Bronchial epithelial cell (primary cell): Measurements from ENCODE around the gene AMZ1. TPM values are rescaled to one million over a fixed set of nuclear protein-coding genes. Genes with fewer than 3 reads are reported as not detected.

Experiments
- DNase-seq: peaks from one replicate; pipeline ENCODE4 v3.0.0-alpha.2; 2010; ENCODE audit warnings: low read depth
- FAIRE-seq: peaks from 2 replicates; lab custom pipeline; 2011; peaks lifted over from hg19 to GRCh38; lab: Jason Lieb, UNC
- H3K27me3 ChIP-seq: 2 replicates; pipeline ENCODE4 v1.5.1; 2011; ENCODE audit warnings: low read length; ENCODE audit not compliant: control insufficient read depth, insufficient read depth
- H3K36me3 ChIP-seq: 2 replicates; pipeline ENCODE4 v1.5.1; 2011; ENCODE audit warnings: low read length; ENCODE audit not compliant: control insufficient read depth, insufficient read depth
- H3K4me3 ChIP-seq: 2 replicates; pipeline ENCODE4 v1.5.1; 2011; ENCODE audit warnings: mild to moderate bottlenecking, low read depth, low read length, control low read depth
- total RNA-seq: library from RNA; depleted of rRNA; stranded (reverse); fragments of >200 nt; gene quantifications from 2 replicates; pipeline ENCODE4 v1.2.1, GENCODE V29; 2014
- TF ChIP-seq, protein P1 (sequence below): IDR thresholded peaks from 2 replicates; pipeline ENCODE4 v1.5.1; 2011; ENCODE audit warnings: mild to moderate bottlenecking, moderate library complexity, low read length, control low read depth, inconsistent platforms; ENCODE audit not compliant: insufficient read depth, severe bottlenecking

Gene AMZ1
- total RNA-seq, 1 donor from 2014 or later = not detected

DNA sequence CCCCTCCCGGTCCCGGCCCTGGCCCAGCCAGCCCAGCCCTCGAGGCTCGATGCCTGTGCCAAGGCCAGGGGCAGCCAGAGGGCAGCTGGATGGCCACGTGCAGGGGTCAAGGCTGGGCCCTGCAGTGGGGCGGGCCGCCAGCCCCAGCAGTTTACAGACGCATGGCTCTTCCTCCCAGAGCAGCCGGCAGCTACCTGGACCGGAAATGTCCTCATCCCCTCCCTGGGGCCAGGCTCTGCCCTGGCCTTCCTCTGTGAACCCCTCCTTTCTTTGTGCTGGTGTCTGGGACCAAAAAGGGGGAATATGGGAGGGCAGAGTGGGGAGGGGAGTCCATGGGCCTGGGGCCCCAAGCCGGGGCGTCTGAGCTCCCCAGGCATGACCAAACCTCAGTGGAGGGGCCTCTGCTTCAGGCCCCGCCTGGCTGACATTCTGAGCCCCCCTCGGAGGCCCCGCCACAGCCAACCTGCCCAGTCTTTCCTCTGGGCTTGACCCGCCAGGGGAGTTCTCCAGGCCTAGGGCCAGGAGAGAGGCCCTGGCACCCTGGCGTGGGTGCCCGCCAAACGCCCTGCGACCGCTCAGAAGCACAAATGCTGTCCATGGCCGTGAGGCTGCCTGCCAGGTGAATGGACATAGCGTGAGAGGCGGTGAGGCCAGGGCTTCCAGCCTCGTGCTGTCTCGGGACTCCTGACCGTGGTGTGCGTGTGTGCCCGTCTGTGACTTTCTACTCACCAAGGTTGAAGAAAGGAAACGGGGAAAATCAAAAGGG is 24.7 kb upstream of the AMZ1 start:
- no peak for DNase-seq
- TF ChIP-seq, protein P1, sequence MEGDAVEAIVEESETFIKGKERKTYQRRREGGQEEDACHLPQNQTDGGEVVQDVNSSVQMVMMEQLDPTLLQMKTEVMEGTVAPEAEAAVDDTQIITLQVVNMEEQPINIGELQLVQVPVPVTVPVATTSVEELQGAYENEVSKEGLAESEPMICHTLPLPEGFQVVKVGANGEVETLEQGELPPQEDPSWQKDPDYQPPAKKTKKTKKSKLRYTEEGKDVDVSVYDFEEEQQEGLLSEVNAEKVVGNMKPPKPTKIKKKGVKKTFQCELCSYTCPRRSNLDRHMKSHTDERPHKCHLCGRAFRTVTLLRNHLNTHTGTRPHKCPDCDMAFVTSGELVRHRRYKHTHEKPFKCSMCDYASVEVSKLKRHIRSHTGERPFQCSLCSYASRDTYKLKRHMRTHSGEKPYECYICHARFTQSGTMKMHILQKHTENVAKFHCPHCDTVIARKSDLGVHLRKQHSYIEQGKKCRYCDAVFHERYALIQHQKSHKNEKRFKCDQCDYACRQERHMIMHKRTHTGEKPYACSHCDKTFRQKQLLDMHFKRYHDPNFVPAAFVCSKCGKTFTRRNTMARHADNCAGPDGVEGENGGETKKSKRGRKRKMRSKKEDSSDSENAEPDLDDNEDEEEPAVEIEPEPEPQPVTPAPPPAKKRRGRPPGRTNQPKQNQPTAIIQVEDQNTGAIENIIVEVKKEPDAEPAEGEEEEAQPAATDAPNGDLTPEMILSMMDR = no peak
- Histone ChIP-seq H3K27me3 (no peaks in the 10 kb centered on the region), H3K4me3 (no peak overlapping the region), H3K36me3 (peaks cover 4% of the 10 kb centered on the region)
- FAIRE-seq = no peak

DNA sequence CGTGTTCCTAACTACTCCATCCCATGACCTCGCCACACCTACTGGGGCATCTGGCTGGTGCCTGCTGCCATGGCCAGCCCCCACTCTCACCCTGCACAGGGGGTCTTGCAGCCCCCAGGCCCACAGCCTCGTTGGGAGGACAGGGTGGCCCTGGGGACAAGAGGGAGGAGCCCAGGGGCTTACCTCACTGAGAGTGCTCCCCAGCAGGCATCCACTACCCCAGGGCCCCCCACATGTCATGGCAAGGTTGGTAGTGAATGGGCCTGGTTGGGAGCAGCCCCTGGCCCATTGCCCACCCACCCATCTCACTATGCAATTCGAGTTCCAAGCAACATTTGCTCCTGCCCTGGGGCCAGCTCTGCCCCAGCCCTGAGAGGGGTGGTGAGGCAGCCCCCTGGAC is 24.0 kb upstream of the AMZ1 start:
- Histone ChIP-seq H3K4me3 (no peak overlapping the region), H3K36me3 (peaks cover under 1% of the 10 kb centered on the region), H3K27me3 (no peaks in the 10 kb centered on the region)
- DNase-seq = no peak
- FAIRE-seq = no peak
- TF ChIP-seq, protein P1 = no peak

DNA sequence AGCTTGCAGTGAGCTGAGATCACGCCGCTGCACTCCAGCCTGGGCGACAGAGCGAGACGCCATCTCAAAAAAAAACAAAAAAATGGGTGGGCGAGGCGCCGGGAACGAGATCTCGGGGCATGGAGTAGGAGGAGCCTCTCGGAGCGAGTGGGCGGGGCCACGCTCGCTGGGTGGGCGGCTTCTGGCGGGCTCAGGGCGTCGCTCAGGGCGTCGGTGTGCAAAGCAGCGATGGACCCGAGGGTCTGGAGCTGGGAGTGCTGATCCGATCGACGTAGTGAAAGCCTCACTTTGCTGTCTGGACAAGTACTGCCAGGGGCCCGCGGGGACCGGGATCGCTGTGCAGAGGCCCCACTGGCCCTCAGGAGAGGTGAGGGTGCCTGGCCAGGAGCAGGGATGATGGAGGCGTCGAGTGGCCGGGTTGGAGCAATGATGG is 22.6 kb upstream of the AMZ1 start:
- TF ChIP-seq, protein P1 = no peak
- FAIRE-seq (no peak), DNase-seq (no peak)
- Histone ChIP-seq H3K36me3 (no peaks in the 10 kb centered on the region), H3K4me3 (no peak overlapping the region), H3K27me3 (no peaks in the 10 kb centered on the region)

GRCh38 chr7:2666155-2666554 is 21.8 kb upstream of the AMZ1 start:
- DNase-seq = no peak
- TF ChIP-seq, protein P1 = no peak
- no peaks in the 10 kb centered on the region for H3K36me3 ChIP-seq
- no peaks in the 10 kb centered on the region for H3K27me3 ChIP-seq
- H3K4me3 ChIP-seq = no peak overlapping the region
- FAIRE-seq = no peak

GRCh38 chr7:2666588-2667250 is 21.3 kb upstream of the AMZ1 start:
- no peak for FAIRE-seq
- Histone ChIP-seq H3K36me3 (no peaks in the 10 kb centered on the region), H3K27me3 (no peaks in the 10 kb centered on the region), H3K4me3 (no peak overlapping the region)
- TF ChIP-seq, protein P1 = no peak
- no peak for DNase-seq
